Naive thymus-derived CD8-positive, alpha-beta T cell (primary cell): ENCODE measurements around the gene PNLIPRP1. TPM values are rescaled to one million over a fixed set of nuclear protein-coding genes. Genes with fewer than 3 reads are reported as not detected.
A peak's percentile ranks its signal among the peaks of the same experiment; 100 is the strongest.

Experiments
- ATAC-seq, 2 donors: fragments of 150-1000 bp; cut with Tn5 transposase in 1 of 2; sonication (Bioruptor Pico), chemical (Tn5 transposase) in 1 of 2; 1 replicate in 1 of 2; 2 replicates in 1 of 2; pipeline ENCODE4 v1.10.0; 2021; ENCODE audit warnings: mild to moderate bottlenecking in 2 of 2, moderate library complexity in 2 of 2
- POLR2A ChIA-PET: fragments of 350-600 bp; sonication (Branson Sonifier 250); formaldehyde crosslinking; loops from one replicate; lab custom pipeline; 2021; ENCODE audit warnings: antibody characterized with exemption; lab: Charles Lee
- DNase-seq, 10 donors: peaks; one replicate each; pipeline versions ENCODE4 v3.0.0 to v3.0.0-alpha.2; 2020 to 2022
- H3K27ac Mint-ChIP-seq, 10 donors: one replicate each; pipeline ENCODE4 v1.8.0; 2020 to 2022; ENCODE audit warnings: mild to moderate bottlenecking in 10 of 10, mixed read lengths in 10 of 10, moderate library complexity in 4 of 10, inconsistent platforms in 1 of 10
- H3K27me3 Mint-ChIP-seq, 5 donors: one replicate each; pipeline ENCODE4 v1.8.0; 2021 to 2022; ENCODE audit warnings: mixed read lengths in 5 of 5
- H3K36me3 Mint-ChIP-seq, 3 donors: one replicate each; pipeline ENCODE4 v1.8.0; 2020 to 2022; ENCODE audit warnings: mixed read lengths in 3 of 3, mild to moderate bottlenecking in 2 of 3, inconsistent platforms in 1 of 3
- H3K4me1 Mint-ChIP-seq, 4 donors: one replicate each; pipeline ENCODE4 v1.8.0; 2021 to 2022; ENCODE audit warnings: mixed read lengths in 4 of 4
- H3K4me3 Mint-ChIP-seq, 10 donors: one replicate each; pipeline ENCODE4 v1.8.0; 2020 to 2022; ENCODE audit warnings: mild to moderate bottlenecking in 10 of 10, mixed read lengths in 10 of 10, moderate library complexity in 6 of 10, inconsistent platforms in 1 of 10
- H3K9me3 Mint-ChIP-seq, 9 donors: one replicate each; pipeline ENCODE4 v1.8.0; 2020 to 2022; ENCODE audit warnings: mixed read lengths in 9 of 9, mild to moderate bottlenecking in 3 of 9, inconsistent platforms in 1 of 9, moderate library complexity in 1 of 9
- polyA plus RNA-seq, 3 donors: library from polyadenylated mRNA; unstranded; fragments of 300-500 nt; fragmentation: Illumina TruSeq; gene quantifications; one replicate each; pipeline ENCODE4 v1.2.3, GENCODE V29; 2021
- total RNA-seq, 8 experiments: library from RNA in 2 of 8; stranded (reverse) in 2 of 8; gene quantifications; one replicate each; pipeline ENCODE4 v1.2.3 and lab custom pipeline; 2021 to 2026

PNLIPRP1 gene
- total and polyA plus RNA-seq, 5 experiments from 2014 or later: not detected

DNA sequence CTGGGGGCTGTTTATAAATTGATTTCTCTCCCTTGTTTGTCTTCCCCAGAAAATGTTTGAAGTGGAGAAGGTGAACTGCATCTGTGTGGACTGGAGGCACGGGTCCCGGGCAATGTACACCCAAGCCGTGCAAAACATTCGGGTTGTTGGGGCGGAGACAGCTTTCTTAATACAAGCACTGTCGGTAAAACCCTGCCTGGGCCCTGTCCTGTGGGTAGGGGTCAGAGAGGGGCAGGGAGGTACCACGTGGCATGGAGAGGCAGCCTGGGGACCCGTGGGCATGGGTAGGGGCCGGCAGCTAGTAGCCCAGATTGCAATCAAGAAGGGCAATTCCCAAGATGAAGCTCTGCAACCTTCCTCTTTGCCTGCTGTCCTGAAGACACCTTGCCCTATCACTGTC lies 36.1 kb downstream of the PNLIPRP1 start:
- Mint-ChIP-seq H3K27me3 (peaks cover 11 to 80% (median 44%) of the 10 kb centered on the region in 5 donors), H3K4me3 (no peak overlapping the region), H3K27ac (no peak overlapping the region), H3K9me3 (peaks cover 0 to 1% (median 0%) of the 10 kb centered on the region in 9 donors), H3K36me3 (no peaks in the 10 kb centered on the region), H3K4me1 (no peaks in the 10 kb centered on the region)
- DNase-seq (no peak), ATAC-seq (no peak)
- POLR2A ChIA-PET: no interaction called here

DNA sequence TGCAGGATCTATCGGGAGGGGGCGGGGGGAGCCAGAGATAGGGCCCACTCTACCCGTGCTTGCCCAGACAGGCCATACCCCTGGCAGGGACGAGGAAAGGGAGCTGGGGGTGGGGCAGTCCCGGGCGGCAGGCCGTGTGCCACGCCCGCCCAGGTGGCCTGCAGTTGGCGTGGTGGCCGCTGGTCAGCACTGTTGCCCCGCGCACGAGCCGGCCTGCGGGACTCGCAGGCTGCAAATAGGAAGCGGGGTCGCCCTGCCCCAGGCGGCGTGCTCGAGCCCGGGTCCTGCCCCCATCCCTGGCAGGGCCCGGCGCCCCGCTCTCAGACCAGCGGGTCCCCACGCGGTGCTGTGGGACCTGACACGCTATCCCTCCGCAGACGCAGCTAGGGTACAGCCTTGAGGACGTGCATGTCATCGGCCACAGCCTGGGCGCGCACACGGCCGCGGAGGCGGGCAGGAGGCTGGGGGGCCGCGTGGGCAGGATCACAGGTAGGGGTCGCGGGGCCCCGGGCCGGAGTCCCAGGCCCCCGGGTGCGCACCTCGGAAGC lies 36.7 kb downstream of the PNLIPRP1 start:
- Mint-ChIP-seq H3K36me3 (no peaks in the 10 kb centered on the region), H3K4me1 (no peaks in the 10 kb centered on the region), H3K27me3 (peaks cover 11 to 74% (median 41%) of the 10 kb centered on the region in 5 donors), H3K27ac (no peak overlapping the region), H3K4me3 (no peak overlapping the region), H3K9me3 (no peaks in the 10 kb centered on the region)
- POLR2A ChIA-PET: no interaction called here
- ATAC-seq (no peak), DNase-seq (no peak)

DNA sequence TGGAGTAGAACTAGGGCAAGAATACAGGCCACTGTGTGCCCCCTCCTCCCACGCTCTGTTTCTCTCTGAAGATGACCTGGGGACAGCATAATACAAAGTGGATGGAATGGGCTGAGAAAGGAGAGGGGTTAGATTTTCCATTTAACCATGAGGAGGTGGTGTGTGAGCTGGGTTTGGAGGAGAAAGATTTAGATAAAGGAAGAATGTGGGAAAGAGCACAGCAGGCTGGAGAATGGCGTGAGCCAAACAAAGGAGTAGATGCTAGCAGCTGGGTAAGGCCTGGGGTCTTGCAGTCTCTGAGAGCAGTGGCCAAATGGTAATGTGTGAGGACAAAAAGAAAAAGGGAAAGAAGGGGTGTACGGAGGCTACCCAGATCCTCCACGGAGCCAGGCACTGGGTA lies 38.6 kb downstream of the PNLIPRP1 start:
- H3K36me3 Mint-ChIP-seq: no peaks in the 10 kb centered on the region
- no peaks in the 10 kb centered on the region for H3K4me1 Mint-ChIP-seq
- H3K9me3 Mint-ChIP-seq: no peaks in the 10 kb centered on the region
- no peak overlapping the region for H3K27ac Mint-ChIP-seq
- H3K4me3 Mint-ChIP-seq: no peak overlapping the region
- DNase-seq (no peak), ATAC-seq (no peak)
- POLR2A ChIA-PET: no interaction called here
- H3K27me3 Mint-ChIP-seq: peaks cover 11 to 66% (median 33%) of the 10 kb centered on the region in 5 donors

DNA sequence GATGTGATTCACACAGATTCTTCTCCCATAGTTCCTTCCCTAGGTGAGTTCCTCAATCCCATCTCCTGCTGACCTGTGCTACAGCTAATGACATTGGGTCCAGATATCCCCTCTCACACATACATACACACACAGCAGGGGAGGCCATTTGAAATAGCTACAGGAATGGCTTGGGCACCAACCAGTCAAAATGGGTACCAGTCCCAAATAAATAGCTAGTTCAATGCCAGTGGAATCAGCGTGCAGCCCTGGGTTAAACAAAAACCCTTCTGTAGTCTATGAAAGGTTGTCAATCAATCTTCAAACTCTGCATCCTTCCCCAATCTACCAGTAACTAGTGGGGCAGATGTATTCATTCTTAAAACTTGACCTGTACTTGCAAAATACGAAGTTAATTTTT lies 39.3 kb downstream of the PNLIPRP1 start:
- H3K36me3 Mint-ChIP-seq: no peaks in the 10 kb centered on the region
- no peak overlapping the region for H3K27ac Mint-ChIP-seq
- POLR2A ChIA-PET: no interaction called here
- H3K9me3 Mint-ChIP-seq: no peaks in the 10 kb centered on the region
- DNase-seq: no peak
- ATAC-seq: no peak
- H3K4me1 Mint-ChIP-seq: no peaks in the 10 kb centered on the region
- peaks cover 11 to 67% (median 34%) of the 10 kb centered on the region in 5 donors for H3K27me3 Mint-ChIP-seq
- H3K4me3 Mint-ChIP-seq: no peak overlapping the region

DNA sequence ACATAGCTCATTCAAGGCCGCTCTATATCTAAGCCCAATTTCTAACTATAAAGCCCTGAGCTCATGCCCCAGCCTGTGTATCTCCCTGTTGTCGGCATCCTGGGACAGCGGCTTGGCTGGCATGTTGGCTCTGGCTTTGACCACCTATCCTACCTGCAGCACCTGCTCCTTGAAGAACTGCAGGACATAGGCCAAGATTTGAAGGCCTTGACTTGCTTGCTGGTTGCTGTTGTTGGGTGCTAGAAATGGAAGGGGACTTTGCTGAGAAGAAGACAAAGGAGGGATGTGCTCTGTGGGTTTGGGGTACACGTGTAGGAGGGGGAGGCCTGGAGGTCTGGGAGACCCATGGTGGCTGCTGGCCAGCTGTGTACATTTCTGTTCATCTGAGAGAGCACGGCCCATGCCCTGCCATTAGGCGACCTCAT lies 41.1 kb downstream of the PNLIPRP1 start:
- ATAC-seq: no peak
- POLR2A ChIA-PET: no interaction called here
- Mint-ChIP-seq H3K4me3 (no peak overlapping the region), H3K9me3 (peaks cover 0 to 10% (median 0%) of the 10 kb centered on the region in 9 donors), H3K27ac (no peak overlapping the region), H3K27me3 (peaks cover 6 to 71% (median 28%) of the 10 kb centered on the region in 5 donors), H3K36me3 (no peaks in the 10 kb centered on the region), H3K4me1 (peaks cover 0 to 2% (median 0%) of the 10 kb centered on the region in 4 donors)
- DNase-seq: no peak

DNA sequence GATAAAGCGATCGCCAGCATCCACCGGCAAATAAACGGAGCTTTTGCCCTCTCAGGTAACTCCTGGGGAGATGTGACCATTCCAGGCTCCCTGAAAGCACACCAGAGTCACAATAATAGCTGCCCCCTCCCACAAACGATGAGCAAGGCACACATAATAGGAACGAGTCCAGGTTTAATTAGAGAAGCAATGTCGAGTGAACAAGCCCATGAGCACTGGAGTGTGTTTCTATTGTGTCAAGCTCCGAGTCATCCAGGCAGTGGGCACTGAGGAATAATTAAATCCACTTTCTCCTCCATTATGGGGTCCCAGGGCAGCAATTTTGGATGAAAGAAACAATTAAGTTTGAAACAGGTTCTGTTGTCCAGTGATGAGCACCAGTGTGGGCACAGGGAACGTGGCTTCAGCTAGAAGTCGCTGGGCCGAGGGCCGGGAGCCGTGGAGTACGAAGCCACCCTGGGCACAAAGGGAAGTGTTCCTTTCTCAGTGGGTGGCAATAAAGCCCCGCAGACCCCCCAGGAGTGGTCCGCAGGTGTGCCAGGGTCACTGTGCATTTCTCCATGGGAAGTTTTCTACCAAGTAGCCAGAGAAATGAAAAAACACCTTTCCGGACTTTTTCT lies 41.9 kb downstream of the PNLIPRP1 start:
- POLR2A ChIA-PET: no interaction called here
- H3K27ac Mint-ChIP-seq: no peak overlapping the region
- ATAC-seq: no peak
- no peak for DNase-seq
- H3K4me3 Mint-ChIP-seq: peak overlapping the region in 1 of 10 donors; percentile 40
- no peaks in the 10 kb centered on the region for H3K36me3 Mint-ChIP-seq
- peaks cover 6 to 68% (median 24%) of the 10 kb centered on the region in 5 donors for H3K27me3 Mint-ChIP-seq
- H3K9me3 Mint-ChIP-seq: peaks cover 0 to 10% (median 0%) of the 10 kb centered on the region in 9 donors
- H3K4me1 Mint-ChIP-seq: peaks cover 0 to 2% (median 0%) of the 10 kb centered on the region in 4 donors

DNA sequence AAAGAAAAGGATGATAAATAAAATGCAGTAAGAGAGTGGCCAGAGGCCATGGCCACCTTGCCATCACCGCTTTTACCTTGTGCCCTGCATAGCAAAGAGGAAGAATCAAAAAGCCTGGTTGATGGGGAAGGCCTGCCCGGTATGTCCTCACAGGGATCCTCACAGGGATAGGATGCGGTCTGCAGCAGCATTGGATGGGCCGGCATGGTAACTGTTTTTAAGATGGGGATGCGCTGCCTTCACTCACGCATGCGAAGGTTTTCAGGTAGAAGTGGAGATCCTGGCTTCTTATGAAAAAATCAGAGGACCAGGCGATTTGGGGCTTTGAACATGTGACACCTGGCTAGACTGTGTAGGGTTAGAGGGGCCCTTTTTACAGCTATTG lies 42.4 kb downstream of the PNLIPRP1 start:
- Mint-ChIP-seq H3K9me3 (peaks cover 0 to 10% (median 0%) of the 10 kb centered on the region in 9 donors), H3K4me3 (no peak overlapping the region), H3K4me1 (peaks cover 0 to 2% (median 0%) of the 10 kb centered on the region in 4 donors), H3K36me3 (no peaks in the 10 kb centered on the region), H3K27ac (peak overlapping the region in 1 of 10 donors; percentile 39), H3K27me3 (peaks cover 6 to 63% (median 24%) of the 10 kb centered on the region in 5 donors)
- ATAC-seq (no peak), DNase-seq (no peak)
- POLR2A ChIA-PET: no interaction called here

DNA sequence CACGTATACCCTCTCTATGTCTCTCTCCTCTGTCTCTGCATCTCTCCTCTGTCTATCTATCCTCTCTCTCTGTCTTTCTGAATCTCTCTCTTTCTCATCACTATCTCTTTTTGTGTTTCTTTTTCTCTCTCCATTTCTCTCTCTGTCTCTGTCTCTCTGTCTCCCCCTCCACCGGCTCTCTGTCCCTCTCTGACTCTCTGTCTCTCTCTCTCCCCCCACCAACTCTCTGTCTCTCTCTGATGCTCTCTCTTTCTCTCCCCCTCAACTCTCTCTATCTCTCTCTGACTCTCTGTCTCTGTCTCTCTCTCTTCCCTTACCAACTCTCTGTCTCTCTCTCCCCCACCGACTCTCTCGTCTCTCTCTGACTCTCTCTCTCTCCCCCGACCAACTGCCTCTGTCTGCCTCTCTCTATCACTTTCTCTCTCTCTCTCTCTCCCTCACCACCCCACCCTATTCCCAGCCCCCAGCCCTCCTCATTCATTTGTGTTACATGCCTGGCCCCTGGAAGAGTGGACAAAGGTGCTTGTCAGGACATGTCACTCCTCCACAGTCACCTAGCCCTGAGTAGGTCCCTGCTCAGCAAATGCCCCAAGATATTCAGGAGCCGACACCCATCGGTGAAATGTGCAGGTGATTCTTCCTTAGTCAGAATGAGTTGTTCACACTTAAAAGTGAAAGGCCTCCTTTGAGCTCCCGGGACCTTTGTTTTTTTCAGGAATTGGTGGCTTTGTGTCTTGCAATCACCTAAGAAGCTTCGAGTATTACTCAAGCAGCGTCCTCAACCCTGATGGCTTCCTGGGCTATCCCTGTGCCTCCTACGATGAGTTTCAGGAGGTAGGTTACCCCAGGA lies 43.6 kb downstream of the PNLIPRP1 start:
- Mint-ChIP-seq H3K27ac (peak overlapping the region in 2 of 10 donors; percentile 26 to 65), H3K4me1 (peaks cover 0 to 2% (median 0%) of the 10 kb centered on the region in 4 donors), H3K27me3 (peaks cover 6 to 55% (median 18%) of the 10 kb centered on the region in 5 donors), H3K9me3 (peaks cover 0 to 10% (median 0%) of the 10 kb centered on the region in 9 donors), H3K4me3 (no peak overlapping the region), H3K36me3 (no peaks in the 10 kb centered on the region)
- DNase-seq (no peak), ATAC-seq (no peak)
- POLR2A ChIA-PET: no interaction called here

DNA sequence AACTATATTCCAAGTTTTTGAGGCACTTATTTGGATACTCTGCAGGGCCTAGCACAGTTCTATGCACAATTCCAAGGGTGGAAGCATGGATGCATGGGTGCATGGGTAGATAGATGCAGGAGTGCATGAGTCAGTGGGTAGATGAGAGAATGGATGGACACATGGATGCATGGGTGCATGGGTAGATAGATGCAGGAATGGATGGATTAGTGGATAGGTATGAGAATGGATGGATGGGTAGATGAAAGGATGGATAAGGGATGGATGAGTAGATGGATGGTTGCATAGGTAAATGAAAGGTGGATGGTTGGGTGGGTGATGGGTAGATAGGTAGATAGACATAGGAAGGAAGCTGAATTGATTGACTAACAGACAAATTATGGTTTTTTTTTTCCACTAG lies 45.6 kb downstream of the PNLIPRP1 start:
- POLR2A ChIA-PET: no interaction called here
- no peak for ATAC-seq
- Mint-ChIP-seq H3K36me3 (peaks cover 0 to 4% (median 0%) of the 10 kb centered on the region in 3 donors), H3K9me3 (peaks cover 0 to 16% (median 2%) of the 10 kb centered on the region in 9 donors), H3K27me3 (peaks cover 9 to 54% (median 18%) of the 10 kb centered on the region in 5 donors), H3K4me1 (peaks cover 0 to 2% (median 0%) of the 10 kb centered on the region in 4 donors), H3K27ac (no peak overlapping the region), H3K4me3 (no peak overlapping the region)
- DNase-seq: no peak

DNA sequence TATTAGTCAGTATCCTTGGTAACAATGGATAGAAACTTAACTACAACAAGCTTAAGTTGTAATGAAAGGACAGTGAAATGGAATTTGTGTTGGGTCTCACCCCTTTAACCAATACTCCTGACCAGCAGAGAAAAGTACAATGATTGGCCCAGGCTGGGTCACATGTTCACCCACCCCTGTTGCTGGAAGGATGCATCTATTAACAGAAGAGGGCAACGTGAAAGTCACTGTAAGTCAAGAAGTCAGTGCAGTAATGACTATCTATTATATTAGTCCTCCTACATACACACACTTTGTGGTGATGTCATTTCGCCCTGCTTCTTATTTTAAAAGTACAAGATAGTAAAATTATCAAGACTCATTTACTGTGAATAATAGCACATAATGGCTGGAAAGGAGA lies 46.2 kb downstream of the PNLIPRP1 start:
- H3K4me3 Mint-ChIP-seq: no peak overlapping the region
- peaks cover 0 to 2% (median 0%) of the 10 kb centered on the region in 4 donors for H3K4me1 Mint-ChIP-seq
- peaks cover 0 to 4% (median 0%) of the 10 kb centered on the region in 3 donors for H3K36me3 Mint-ChIP-seq
- peaks cover 9 to 55% (median 15%) of the 10 kb centered on the region in 5 donors for H3K27me3 Mint-ChIP-seq
- H3K9me3 Mint-ChIP-seq: peaks cover 0 to 16% (median 2%) of the 10 kb centered on the region in 9 donors
- DNase-seq: no peak
- POLR2A ChIA-PET: no interaction called here
- H3K27ac Mint-ChIP-seq: no peak overlapping the region
- ATAC-seq: no peak

DNA sequence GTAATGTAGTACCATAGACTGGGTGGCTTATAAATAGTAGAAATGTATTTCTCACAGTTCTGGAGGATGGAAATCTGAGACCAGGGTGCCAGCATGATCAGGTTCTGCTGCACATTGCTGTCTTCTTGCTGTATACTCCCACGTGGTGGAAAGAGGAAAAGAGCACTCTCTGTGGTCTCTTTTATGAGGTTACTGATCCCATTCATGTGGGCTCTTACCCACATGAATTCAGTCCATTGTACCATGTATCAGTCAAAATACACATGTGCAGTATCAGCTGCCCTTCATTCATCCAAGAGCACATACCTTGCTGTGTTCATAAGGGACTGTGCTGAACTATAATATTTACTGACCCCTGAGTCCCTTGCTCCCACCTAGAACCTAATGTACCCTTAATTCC lies 47.1 kb downstream of the PNLIPRP1 start:
- ATAC-seq (peak in 1 of 2 donors; percentile 53), DNase-seq (peak in 2 of 10 donors; percentile 4 to 16)
- Mint-ChIP-seq H3K4me3 (no peak overlapping the region), H3K9me3 (peaks cover 0 to 21% (median 4%) of the 10 kb centered on the region in 9 donors), H3K4me1 (peaks cover 0 to 2% (median 0%) of the 10 kb centered on the region in 4 donors), H3K27me3 (peaks cover 13 to 63% (median 21%) of the 10 kb centered on the region in 5 donors), H3K36me3 (peaks cover 0 to 4% (median 0%) of the 10 kb centered on the region in 3 donors), H3K27ac (no peak overlapping the region)
- POLR2A ChIA-PET: no interaction called here

DNA sequence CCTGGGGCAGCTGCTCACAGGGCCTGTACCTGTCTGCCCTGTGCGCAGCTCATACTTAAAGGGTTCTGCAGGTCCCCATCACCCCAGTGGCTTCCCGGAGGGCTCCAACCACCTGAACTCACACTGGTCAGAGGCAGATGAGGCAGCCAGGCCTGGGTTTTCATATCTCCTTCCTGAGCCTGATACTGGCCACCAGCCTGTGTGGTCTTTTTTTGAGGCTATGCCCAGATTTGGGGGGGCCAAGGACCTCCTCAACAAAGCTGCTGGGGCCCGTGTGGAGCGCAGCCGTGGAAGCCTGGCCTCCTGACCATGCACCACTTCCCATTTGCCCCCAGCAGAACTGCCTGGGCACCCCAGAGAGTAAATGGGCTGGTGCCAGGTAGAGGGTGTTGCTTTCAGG lies 55.7 kb downstream of the PNLIPRP1 start:
- POLR2A ChIA-PET: no interaction called here
- Mint-ChIP-seq H3K9me3 (peaks cover 0 to 40% (median 12%) of the 10 kb centered on the region in 9 donors), H3K4me3 (no peak overlapping the region), H3K36me3 (no peaks in the 10 kb centered on the region), H3K4me1 (no peaks in the 10 kb centered on the region), H3K27me3 (peaks cover 6 to 26% (median 18%) of the 10 kb centered on the region in 5 donors), H3K27ac (no peak overlapping the region)
- ATAC-seq (no peak), DNase-seq (no peak)
